LNCAP (cell line): ENCODE results near the gene MYH2.

Experiments used
- TF ChIP-seq, protein P1 (sequence below): fragments of 450-650 bp; IDR thresholded peaks from 2 replicates; pipeline ENCODE4 v1.5.1; 2017; ENCODE audit warnings: mild to moderate bottlenecking

MYH2 gene

DNA sequence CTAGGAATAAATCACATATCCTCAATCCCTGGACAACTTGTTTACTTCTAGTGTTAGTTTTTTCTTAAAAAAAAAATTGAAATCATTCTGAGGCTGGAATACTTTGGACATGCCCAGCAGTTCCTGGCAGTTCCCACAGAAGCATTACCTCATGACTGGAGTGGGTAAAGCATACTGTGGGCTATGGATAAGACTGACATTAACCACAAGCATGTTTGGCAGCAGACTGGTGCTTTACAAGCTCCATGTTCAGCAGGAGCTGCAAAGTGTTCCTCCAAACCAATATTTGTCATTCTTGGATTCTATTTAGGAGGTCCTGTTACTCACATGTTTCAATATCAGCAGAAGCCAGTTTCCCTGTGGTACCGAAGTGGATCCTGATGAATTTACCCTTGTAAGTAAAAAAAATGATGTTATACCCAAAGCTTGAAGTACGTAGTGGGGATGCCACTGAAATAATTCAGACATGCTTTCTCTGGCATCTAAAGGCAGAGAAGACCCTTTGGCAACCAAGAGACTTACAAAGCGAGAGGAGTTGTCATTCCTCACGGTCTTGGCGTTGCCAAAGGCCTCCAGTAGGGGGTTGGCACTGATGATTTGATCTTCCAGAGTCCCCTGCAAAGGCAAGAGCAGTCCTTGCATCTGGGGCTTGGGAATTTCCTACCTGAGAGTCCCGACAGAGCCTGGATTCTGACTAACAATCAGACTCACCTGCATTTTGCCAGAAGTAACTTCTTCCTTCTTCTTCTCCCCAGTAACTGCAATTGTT, 36.0 kb downstream of the MYH2 start:
- TF ChIP-seq, protein P1, sequence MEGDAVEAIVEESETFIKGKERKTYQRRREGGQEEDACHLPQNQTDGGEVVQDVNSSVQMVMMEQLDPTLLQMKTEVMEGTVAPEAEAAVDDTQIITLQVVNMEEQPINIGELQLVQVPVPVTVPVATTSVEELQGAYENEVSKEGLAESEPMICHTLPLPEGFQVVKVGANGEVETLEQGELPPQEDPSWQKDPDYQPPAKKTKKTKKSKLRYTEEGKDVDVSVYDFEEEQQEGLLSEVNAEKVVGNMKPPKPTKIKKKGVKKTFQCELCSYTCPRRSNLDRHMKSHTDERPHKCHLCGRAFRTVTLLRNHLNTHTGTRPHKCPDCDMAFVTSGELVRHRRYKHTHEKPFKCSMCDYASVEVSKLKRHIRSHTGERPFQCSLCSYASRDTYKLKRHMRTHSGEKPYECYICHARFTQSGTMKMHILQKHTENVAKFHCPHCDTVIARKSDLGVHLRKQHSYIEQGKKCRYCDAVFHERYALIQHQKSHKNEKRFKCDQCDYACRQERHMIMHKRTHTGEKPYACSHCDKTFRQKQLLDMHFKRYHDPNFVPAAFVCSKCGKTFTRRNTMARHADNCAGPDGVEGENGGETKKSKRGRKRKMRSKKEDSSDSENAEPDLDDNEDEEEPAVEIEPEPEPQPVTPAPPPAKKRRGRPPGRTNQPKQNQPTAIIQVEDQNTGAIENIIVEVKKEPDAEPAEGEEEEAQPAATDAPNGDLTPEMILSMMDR: no peak

DNA sequence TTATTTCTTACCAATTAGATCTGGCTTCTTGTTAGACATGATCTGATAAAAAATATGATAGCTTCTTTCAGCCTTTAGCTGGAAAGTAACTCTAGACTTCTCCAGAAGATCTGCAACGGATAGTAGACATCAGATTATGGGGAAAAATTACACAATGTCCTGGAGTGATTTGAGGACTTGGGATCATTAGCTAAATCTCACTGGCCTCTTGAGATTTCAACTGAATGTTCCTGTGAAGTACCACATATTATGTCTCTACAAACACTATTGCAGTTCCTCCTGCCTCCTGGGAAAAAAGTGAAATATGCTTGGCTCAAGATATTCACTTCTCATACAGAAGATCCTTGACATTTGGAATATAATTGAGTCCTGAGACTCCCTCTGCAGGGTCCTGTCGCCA, 36.6 kb downstream of the MYH2 start:
- TF ChIP-seq, protein P1: no peak

DNA sequence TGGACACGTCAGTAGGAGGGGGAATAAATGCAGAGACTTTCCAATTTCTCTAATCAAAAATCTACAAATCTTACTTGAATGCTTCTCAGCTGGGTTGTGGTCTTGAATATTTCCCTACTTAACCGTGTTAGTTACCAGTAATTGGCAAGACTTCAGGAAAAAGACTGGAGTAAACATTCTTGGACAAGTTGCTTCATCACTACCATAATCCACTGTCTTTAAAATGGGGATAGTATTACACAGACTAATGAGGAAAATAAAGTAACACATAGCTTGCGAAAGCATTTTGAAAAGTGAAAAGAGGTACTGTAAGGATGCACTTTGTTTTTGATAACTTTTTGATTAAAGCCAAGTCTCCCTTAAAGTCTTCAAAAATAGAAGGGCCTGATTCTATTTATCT, 49.5 kb downstream of the MYH2 start:
- TF ChIP-seq, protein P1: no peak

DNA sequence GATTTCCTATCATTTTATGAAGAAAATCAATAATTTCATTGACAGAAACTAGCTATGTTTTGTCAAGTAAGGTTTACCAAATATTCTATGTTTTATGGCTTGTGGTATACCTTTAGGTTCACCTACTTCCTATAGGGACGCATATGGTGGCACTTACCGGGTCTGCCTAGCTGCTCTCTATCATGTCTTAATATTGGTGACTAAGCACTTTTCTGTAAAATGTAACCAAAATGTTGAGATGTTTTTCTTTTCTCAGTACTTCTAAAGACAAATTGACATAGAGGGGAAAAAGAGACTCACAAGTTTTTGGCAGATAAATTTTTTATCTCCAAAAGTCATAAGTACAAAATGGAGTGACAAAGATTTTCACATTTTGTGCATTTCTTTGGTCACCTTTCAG, 57.5 kb downstream of the MYH2 start:
- TF ChIP-seq, protein P1: no peak

DNA sequence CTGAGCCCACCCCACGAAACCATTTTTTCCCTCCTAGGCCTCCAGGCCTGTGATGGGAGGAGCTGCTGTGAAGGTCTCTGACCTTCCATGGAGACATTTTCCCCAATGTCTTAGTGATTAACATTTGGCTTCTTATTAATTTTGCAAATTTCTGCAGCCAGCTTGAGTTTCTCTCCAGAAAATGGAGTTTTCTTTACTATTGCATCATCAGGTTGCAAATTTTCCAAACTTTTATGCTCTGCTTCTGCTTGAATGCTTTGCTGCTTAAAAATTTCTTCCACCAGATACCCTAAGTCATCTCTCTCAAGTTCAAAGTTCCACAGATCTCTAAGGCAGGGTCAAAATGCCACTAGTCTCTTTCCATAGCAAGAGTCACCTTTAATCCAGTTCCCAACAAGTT, 67.2 kb downstream of the MYH2 start:
- TF ChIP-seq, protein P1: no peak

DNA sequence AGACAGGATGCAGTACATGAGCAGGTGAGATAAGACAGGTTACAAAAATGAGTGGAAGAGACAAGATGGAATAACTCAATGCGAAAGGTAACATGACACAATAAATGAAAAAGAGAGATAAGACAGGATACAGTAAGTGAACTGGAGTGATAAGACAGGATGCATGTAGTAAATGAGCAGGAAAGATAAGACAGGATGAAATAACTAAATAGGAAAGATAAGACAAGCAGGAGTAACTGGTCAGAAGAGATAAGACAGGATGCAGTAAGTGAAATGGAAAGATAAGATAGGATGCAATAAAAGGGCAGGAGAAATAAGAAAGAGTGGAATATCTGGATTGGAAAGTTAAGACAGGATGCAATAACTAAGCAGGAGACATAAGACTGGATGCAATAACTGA, 71.8 kb downstream of the MYH2 start:
- TF ChIP-seq, protein P1: no peak

DNA sequence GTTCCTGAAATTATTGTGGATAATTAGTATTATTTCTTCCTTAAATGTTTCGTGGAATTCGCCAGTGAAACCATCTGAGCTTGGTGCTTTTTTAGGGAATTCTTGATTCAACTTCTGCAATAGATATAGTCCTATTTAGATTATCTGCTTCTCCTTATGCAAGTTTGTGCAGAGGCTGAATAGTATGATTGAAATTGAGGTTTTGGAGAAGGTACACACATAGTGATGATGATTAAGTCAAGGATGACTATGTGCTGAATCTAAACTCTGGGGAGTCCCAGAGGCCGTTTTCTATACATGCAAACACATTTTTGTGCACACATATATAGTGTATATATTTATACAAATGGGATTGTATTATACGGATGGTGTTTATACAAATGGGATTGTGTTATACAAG, 74.9 kb downstream of the MYH2 start:
- TF ChIP-seq, protein P1: no peak

DNA sequence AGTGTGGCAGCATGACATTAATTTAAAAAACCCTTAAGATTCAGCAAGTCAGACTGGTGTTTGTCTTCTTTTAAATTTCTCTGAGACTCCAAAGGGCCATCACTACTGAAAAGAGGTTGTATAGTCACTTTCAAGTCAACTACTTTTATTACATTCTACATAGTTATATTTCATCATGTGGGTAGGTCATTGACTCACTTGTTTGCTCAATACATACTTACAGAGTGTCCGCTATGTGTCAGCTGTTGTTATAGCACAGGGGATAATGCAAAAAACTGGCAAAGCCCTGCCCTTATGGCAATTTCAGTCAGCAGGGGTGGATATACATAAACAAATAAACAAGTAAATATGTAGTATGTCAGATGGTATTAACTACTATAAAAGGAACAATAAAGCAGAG, 77.6 kb downstream of the MYH2 start:
- TF ChIP-seq, protein P1: no peak
